GM23338 (cell line): ENCODE data around the gene ZNF346.

Experiments used
- CREB1 ChIP-seq: fragments of 250-450 bp; sonication (Bioruptor Pico); IDR thresholded peaks from 2 replicates; pipeline ENCODE4 v1.5.0; 2020; ENCODE audit warnings: low read depth, mild to moderate bottlenecking, moderate library complexity
- CTCF ChIP-seq, 2 experiments: fragments of 200-600 bp in 1 of 2; sonication (generic) in 1 of 2; conservative IDR thresholded peaks; 2 replicates each; pipeline versions ENCODE4 v1.5.1 to v1.6.1; 2016 to 2017; ENCODE audit warnings: antibody characterized with exemption in 2 of 2, low read depth in 2 of 2, mild to moderate bottlenecking in 2 of 2, moderate library complexity in 1 of 2
- STAT1 ChIP-seq: IDR thresholded peaks from one replicate; pipeline ENCODE4 v1.6.1; 2016; ENCODE audit warnings: antibody characterized with exemption; ENCODE audit not compliant: unreplicated experiment
- ZNF114 ChIP-seq: fragments of 250-450 bp; sonication (Bioruptor Pico); IDR thresholded peaks from 2 replicates; pipeline ENCODE4 v1.5.0; 2020; ENCODE audit warnings: mild to moderate bottlenecking, moderate library complexity
- TF ChIP-seq, protein P1 (sequence below): IDR thresholded peaks from one replicate; pipeline ENCODE4 v1.6.1; 2018; ENCODE audit warnings: antibody characterized with exemption; ENCODE audit not compliant: unreplicated experiment

DNA sequence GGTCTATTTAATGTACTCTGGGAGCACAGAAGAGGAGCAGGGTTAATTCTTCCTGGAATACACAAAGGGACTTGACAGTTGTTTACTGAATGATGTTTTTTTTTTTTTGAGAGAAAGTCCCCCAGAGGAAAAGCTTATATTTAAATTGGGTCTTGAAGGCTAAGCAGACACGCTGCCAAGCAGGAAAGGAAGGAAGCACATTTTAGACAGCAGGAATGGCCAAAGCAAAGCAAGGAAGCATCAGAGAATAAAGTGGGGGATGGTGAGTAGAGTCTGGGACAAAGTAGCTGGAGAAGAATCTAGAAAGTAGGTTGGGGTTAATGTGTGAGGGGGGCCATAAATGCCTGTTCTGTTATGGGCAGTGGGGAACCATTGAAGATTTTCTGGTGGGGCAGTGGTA, 21.5 kb downstream of the ZNF346 start:
- TF ChIP-seq ZNF114 (CRISPR knock-in tag) = no peak
- TF ChIP-seq CREB1 (CRISPR knock-in tag) = no peak
- no peak for TF ChIP-seq CTCF (conservative IDR thresholded peaks at IDR 0.05; ENCODE audit: low read depth in 2 of 2)
- no peak for TF ChIP-seq STAT1
- TF ChIP-seq, protein P1, sequence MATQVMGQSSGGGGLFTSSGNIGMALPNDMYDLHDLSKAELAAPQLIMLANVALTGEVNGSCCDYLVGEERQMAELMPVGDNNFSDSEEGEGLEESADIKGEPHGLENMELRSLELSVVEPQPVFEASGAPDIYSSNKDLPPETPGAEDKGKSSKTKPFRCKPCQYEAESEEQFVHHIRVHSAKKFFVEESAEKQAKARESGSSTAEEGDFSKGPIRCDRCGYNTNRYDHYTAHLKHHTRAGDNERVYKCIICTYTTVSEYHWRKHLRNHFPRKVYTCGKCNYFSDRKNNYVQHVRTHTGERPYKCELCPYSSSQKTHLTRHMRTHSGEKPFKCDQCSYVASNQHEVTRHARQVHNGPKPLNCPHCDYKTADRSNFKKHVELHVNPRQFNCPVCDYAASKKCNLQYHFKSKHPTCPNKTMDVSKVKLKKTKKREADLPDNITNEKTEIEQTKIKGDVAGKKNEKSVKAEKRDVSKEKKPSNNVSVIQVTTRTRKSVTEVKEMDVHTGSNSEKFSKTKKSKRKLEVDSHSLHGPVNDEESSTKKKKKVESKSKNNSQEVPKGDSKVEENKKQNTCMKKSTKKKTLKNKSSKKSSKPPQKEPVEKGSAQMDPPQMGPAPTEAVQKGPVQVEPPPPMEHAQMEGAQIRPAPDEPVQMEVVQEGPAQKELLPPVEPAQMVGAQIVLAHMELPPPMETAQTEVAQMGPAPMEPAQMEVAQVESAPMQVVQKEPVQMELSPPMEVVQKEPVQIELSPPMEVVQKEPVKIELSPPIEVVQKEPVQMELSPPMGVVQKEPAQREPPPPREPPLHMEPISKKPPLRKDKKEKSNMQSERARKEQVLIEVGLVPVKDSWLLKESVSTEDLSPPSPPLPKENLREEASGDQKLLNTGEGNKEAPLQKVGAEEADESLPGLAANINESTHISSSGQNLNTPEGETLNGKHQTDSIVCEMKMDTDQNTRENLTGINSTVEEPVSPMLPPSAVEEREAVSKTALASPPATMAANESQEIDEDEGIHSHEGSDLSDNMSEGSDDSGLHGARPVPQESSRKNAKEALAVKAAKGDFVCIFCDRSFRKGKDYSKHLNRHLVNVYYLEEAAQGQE = no peak
